Neural cell (in vitro differentiated cells): ENCODE results near the gene CIAO1. TPM values are rescaled to one million over a fixed set of nuclear protein-coding genes. Genes with fewer than 3 reads are reported as not detected.

ENCODE experiments used
- H2AFZ ChIP-seq: fragments of 200-600, 300-800 bp; sonication (generic), shearing (Covaris generic); 2 replicates; pipeline ENCODE4 v1.6.0; 2014; ENCODE audit warnings: low read depth, mild to moderate bottlenecking, antibody characterized with exemption, low read length, moderate library complexity
- H3F3A ChIP-seq: fragments of 200-600 bp; shearing (Covaris generic); 2 replicates; pipeline ENCODE4 v1.6.1; 2016; ENCODE audit warnings: mild to moderate bottlenecking, moderate library complexity, mixed read lengths, antibody characterized with exemption, low read length; ENCODE audit not compliant: insufficient read depth, poor library complexity, severe bottlenecking
- H3K27ac ChIP-seq: fragments of 200-600, 300-800 bp; sonication (generic), shearing (Covaris generic); 2 replicates; pipeline ENCODE4 v1.5.1; 2014; ENCODE audit warnings: mild to moderate bottlenecking, low read length, moderate library complexity
- H3K27me3 ChIP-seq: fragments of 300-800, 200-600 bp; sonication (generic), shearing (Covaris generic); 2 replicates; pipeline ENCODE4 v1.6.0; 2014; ENCODE audit warnings: mild to moderate bottlenecking, low read depth, low read length, moderate library complexity; ENCODE audit not compliant: insufficient read depth
- H3K36me3 ChIP-seq: fragments of 300-800, 200-600 bp; sonication (generic), shearing (Covaris generic); 2 replicates; pipeline ENCODE4 v1.5.1; 2014; ENCODE audit warnings: mild to moderate bottlenecking, antibody characterized with exemption, low read length, moderate library complexity; ENCODE audit not compliant: insufficient read depth
- H3K4me2 ChIP-seq: fragments of 300-800, 200-600 bp; sonication (generic), shearing (Covaris generic); 2 replicates; pipeline ENCODE4 v1.6.0; 2014; ENCODE audit warnings: mild to moderate bottlenecking, low read length
- H3K4me3 ChIP-seq: fragments of 300-800, 200-600 bp; sonication (generic), shearing (Covaris generic); 2 replicates; pipeline ENCODE4 v1.5.1; 2014; ENCODE audit warnings: mild to moderate bottlenecking, low read length, moderate library complexity
- H3K79me2 ChIP-seq: fragments of 200-600 bp; shearing (Covaris generic); replicated peaks from 2 replicates; pipeline ENCODE4 v1.6.0; 2014; ENCODE audit warnings: mild to moderate bottlenecking, low read length, moderate library complexity; ENCODE audit not compliant: insufficient read depth
- H3K9ac ChIP-seq: fragments of 300-800, 200-600 bp; sonication (generic), shearing (Covaris generic); 2 replicates; pipeline ENCODE4 v1.6.1; 2016; ENCODE audit warnings: mild to moderate bottlenecking, low read length, mixed read lengths
- H3K9me2 ChIP-seq: fragments of 200-600 bp; shearing (Covaris generic); 2 replicates; pipeline ENCODE4 v1.6.1; 2016; ENCODE audit warnings: mild to moderate bottlenecking, low read length, mixed read lengths; ENCODE audit not compliant: insufficient read depth
- H3K9me3 ChIP-seq: fragments of 200-600, 300-800 bp; sonication (generic), shearing (Covaris generic); 2 replicates; pipeline ENCODE4 v1.6.1; 2016; ENCODE audit warnings: mild to moderate bottlenecking, mixed run types, low read length, moderate library complexity, mixed read lengths
- H4K20me1 ChIP-seq: fragments of 200-600 bp; shearing (Covaris generic); 2 replicates; pipeline ENCODE4 v1.6.1; 2016; ENCODE audit warnings: mild to moderate bottlenecking, mixed run types; ENCODE audit not compliant: insufficient read depth
- EP300 ChIP-seq: fragments of 450-650 bp; conservative IDR thresholded peaks from 2 replicates; pipeline ENCODE4 v1.6.1; 2014; ENCODE audit warnings: antibody characterized with exemption, mild to moderate bottlenecking, moderate library complexity; ENCODE audit not compliant: poor library complexity, severe bottlenecking
- EZH2 ChIP-seq: fragments of 200-600, 300-800 bp; shearing (Covaris generic), sonication (generic); IDR thresholded peaks from 2 replicates; pipeline ENCODE4 v1.6.1; 2014; ENCODE audit warnings: antibody characterized with exemption, low read length, borderline replicate concordance, mild to moderate bottlenecking; ENCODE audit not compliant: insufficient read depth, poor library complexity, severe bottlenecking
- MXI1 ChIP-seq: fragments of 450-650 bp; conservative IDR thresholded peaks from 2 replicates; pipeline ENCODE4 v1.6.1; 2014; ENCODE audit warnings: antibody characterized with exemption, mild to moderate bottlenecking; ENCODE audit not compliant: poor library complexity, severe bottlenecking
- POLR2AphosphoS5 ChIP-seq: IDR thresholded peaks from 2 replicates; pipeline ENCODE4 v1.6.1; 2012
- RAD21 ChIP-seq: fragments of 450-650 bp; conservative IDR thresholded peaks from 2 replicates; pipeline ENCODE4 v1.6.1; 2014; ENCODE audit warnings: antibody characterized with exemption, mild to moderate bottlenecking, moderate library complexity
- SMC3 ChIP-seq: fragments of 450-650 bp; conservative IDR thresholded peaks from 2 replicates; pipeline ENCODE4 v1.6.1; 2014; ENCODE audit warnings: antibody characterized with exemption, mild to moderate bottlenecking, moderate library complexity; ENCODE audit not compliant: poor library complexity
- TAF1 ChIP-seq: IDR thresholded peaks from 2 replicates; pipeline ENCODE4 v1.6.1; 2012; ENCODE audit warnings: low read depth
- polyA plus RNA-seq: library from polyadenylated mRNA; depleted of rRNA; stranded (reverse); fragments of >200 nt; gene quantifications from 2 replicates; pipeline ENCODE4 v1.2.3, GENCODE V29; 2014
- TF ChIP-seq, protein P1 (sequence below): fragments of 450-650 bp; IDR thresholded peaks from 2 replicates; pipeline ENCODE4 v1.5.1; 2014; ENCODE audit warnings: antibody characterized with exemption, mild to moderate bottlenecking, moderate library complexity; ENCODE audit not compliant: poor library complexity, severe bottlenecking
- TF ChIP-seq, protein P2 (sequence below): IDR thresholded peaks from 2 replicates; pipeline ENCODE4 v1.6.1; 2012; ENCODE audit warnings: borderline replicate concordance

Gene CIAO1
- polyA plus RNA-seq, 1 donor from 2014 or later = 182 TPM

DNA sequence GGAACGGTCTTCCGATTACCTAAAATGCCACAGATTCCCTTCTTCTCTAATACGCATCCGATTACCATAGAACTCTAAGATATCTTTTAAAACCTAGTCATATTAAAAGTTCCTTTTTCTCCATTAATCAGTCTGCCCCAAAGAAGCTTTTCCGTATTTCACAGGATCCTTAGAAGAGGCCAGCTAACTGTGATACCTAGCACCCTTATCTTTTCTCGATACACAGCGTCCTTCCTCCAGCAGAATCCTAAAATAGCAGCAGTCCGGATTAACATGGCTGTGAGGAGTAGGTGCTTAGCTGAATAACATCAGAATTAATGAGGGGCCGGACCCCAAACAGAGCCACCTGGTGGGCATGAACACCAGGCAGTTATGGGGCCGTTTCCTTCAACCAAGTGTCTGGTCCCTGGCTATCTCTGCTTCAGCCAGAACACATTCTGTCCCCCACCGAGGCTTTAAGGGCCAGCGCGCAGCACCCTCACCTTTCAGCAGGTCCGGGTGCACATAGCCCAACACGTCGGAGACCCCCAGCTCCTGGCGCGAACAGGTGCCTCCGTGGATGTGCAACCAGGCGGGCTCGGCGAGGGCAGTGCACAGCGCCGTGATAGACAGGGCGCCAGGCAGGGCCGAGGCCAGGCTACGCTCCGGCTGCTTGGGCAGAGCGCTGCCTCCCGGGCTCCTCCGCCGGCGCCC, 1.2 kb upstream of the CIAO1 start:
- Histone ChIP-seq H2AFZ (no peak overlapping the region), H3K4me2 (peak overlapping the region; percentile 91), H3K27ac (peak overlapping the region; percentile 87), H3F3A (no peaks in the 10 kb centered on the region), H3K9me2 (no peaks in the 10 kb centered on the region), H3K9me3 (no peaks in the 10 kb centered on the region), H3K27me3 (no peaks in the 10 kb centered on the region), H3K36me3 (no peaks in the 10 kb centered on the region), H3K4me3 (peak overlapping the region; percentile 98), H4K20me1 (peaks cover 4% of the 10 kb centered on the region), H3K79me2 (peaks cover 33% of the 10 kb centered on the region), H3K9ac (peak overlapping the region; percentile 93)
- TF ChIP-seq TAF1 (no peak), MXI1 (peak; percentile 16), RAD21 (peak; percentile 65), EZH2 (no peak), EP300 (no peak), POLR2AphosphoS5 (no peak), SMC3 (peak; percentile 89)
- TF ChIP-seq, protein P1, sequence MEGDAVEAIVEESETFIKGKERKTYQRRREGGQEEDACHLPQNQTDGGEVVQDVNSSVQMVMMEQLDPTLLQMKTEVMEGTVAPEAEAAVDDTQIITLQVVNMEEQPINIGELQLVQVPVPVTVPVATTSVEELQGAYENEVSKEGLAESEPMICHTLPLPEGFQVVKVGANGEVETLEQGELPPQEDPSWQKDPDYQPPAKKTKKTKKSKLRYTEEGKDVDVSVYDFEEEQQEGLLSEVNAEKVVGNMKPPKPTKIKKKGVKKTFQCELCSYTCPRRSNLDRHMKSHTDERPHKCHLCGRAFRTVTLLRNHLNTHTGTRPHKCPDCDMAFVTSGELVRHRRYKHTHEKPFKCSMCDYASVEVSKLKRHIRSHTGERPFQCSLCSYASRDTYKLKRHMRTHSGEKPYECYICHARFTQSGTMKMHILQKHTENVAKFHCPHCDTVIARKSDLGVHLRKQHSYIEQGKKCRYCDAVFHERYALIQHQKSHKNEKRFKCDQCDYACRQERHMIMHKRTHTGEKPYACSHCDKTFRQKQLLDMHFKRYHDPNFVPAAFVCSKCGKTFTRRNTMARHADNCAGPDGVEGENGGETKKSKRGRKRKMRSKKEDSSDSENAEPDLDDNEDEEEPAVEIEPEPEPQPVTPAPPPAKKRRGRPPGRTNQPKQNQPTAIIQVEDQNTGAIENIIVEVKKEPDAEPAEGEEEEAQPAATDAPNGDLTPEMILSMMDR = peak; percentile 79
- TF ChIP-seq, protein P2, sequence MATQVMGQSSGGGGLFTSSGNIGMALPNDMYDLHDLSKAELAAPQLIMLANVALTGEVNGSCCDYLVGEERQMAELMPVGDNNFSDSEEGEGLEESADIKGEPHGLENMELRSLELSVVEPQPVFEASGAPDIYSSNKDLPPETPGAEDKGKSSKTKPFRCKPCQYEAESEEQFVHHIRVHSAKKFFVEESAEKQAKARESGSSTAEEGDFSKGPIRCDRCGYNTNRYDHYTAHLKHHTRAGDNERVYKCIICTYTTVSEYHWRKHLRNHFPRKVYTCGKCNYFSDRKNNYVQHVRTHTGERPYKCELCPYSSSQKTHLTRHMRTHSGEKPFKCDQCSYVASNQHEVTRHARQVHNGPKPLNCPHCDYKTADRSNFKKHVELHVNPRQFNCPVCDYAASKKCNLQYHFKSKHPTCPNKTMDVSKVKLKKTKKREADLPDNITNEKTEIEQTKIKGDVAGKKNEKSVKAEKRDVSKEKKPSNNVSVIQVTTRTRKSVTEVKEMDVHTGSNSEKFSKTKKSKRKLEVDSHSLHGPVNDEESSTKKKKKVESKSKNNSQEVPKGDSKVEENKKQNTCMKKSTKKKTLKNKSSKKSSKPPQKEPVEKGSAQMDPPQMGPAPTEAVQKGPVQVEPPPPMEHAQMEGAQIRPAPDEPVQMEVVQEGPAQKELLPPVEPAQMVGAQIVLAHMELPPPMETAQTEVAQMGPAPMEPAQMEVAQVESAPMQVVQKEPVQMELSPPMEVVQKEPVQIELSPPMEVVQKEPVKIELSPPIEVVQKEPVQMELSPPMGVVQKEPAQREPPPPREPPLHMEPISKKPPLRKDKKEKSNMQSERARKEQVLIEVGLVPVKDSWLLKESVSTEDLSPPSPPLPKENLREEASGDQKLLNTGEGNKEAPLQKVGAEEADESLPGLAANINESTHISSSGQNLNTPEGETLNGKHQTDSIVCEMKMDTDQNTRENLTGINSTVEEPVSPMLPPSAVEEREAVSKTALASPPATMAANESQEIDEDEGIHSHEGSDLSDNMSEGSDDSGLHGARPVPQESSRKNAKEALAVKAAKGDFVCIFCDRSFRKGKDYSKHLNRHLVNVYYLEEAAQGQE = no peak

DNA sequence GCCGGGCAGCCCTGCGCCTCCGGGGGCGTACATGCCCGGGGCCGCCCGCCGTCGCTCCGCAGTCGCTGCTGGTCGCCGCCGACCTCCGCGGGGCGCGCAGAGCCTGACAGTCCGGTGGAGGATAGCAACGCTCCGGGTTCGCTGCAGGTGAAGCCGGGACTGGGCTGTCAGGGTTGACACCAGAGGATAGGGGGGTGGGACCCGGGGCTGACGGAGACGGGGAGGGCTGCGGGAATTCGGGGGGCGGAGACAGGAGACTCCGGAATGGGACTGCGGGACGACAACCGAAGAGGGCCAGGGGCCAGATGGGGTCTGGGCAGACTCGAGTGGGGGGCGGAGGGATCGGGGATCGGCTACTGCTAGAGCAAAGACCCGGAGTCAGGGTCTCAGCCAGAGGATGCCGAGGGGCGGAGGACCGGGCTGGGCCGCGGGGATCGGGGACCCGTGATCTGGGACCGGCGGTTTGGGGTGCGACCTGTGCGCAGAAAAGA, 631 bp upstream of the CIAO1 start:
- Histone ChIP-seq H3K9me3 (no peaks in the 10 kb centered on the region), H3K4me3 (peak overlapping the region; percentile 98), H3K27ac (peak overlapping the region; percentile 87), H3K79me2 (peaks cover 30% of the 10 kb centered on the region), H3K4me2 (peak overlapping the region; percentile 91), H3K27me3 (no peaks in the 10 kb centered on the region), H3K9me2 (no peaks in the 10 kb centered on the region), H4K20me1 (peaks cover 4% of the 10 kb centered on the region), H3K36me3 (no peaks in the 10 kb centered on the region), H3F3A (no peaks in the 10 kb centered on the region), H3K9ac (peak overlapping the region; percentile 93), H2AFZ (peak overlapping the region; percentile 87)
- TF ChIP-seq SMC3 (no peak), POLR2AphosphoS5 (no peak), EP300 (no peak), EZH2 (no peak), RAD21 (no peak), TAF1 (no peak), MXI1 (no peak)
- TF ChIP-seq, protein P2 = no peak
- TF ChIP-seq, protein P1 = no peak
